OCI-LY3 (cell line): ENCODE measurements around the gene RPS21.

Source experiments
- EZH2phosphoT487 ChIP-seq: fragments of 200-600 bp; shearing (Covaris generic); IDR thresholded peaks from 2 replicates; pipeline ENCODE4 v1.6.1; 2018; ENCODE audit warnings: antibody characterized with exemption, mixed run types, low read depth
- TF ChIP-seq, protein P1 (sequence below): fragments of 200-600, 300-600 bp; sonication (generic); IDR thresholded peaks from 2 replicates; pipeline ENCODE4 v1.5.1; 2014; ENCODE audit warnings: antibody characterized with exemption, low read length, low read depth

- TF ChIP-seq, protein P1, sequence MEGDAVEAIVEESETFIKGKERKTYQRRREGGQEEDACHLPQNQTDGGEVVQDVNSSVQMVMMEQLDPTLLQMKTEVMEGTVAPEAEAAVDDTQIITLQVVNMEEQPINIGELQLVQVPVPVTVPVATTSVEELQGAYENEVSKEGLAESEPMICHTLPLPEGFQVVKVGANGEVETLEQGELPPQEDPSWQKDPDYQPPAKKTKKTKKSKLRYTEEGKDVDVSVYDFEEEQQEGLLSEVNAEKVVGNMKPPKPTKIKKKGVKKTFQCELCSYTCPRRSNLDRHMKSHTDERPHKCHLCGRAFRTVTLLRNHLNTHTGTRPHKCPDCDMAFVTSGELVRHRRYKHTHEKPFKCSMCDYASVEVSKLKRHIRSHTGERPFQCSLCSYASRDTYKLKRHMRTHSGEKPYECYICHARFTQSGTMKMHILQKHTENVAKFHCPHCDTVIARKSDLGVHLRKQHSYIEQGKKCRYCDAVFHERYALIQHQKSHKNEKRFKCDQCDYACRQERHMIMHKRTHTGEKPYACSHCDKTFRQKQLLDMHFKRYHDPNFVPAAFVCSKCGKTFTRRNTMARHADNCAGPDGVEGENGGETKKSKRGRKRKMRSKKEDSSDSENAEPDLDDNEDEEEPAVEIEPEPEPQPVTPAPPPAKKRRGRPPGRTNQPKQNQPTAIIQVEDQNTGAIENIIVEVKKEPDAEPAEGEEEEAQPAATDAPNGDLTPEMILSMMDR: no peak
- no peak for TF ChIP-seq EZH2phosphoT487
These were observed 41.1 kb downstream of the RPS21 start for GRCh38 chr20:62428002-62428372.
